Measurements from ENCODE around the gene SLC16A6.
"Not testable (repeated sequence)": the region's sequence is repeated elsewhere in the genome, so short reads cannot be mapped to it uniquely, and the experiment has no call there.

Gene SLC16A6

GRCh38 chr17:68289473-68289872 is 1.5 kb downstream of the SLC16A6 start:
- no peak for DNase-seq

DNA sequence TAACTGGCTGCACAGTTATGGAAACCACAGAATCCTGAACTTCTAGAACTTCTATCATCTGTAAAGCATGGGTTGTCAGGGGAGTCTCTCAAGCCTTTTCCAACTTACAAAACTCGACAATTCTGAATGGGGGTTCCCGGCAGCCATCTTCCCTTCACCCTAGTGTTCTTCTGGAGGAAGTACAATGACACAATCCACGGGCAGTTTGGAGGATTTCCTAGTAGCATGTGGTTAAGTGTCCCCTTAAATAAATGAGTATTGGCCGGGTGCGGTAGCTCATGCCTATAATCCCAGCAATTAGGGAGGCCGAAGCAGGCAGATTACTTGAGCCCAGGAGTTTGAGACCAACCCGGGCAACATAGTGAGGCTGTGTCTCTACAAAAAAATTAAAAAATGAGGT is 2.1 kb downstream of the SLC16A6 start:
- peak; percentile 40 for DNase-seq

DNA sequence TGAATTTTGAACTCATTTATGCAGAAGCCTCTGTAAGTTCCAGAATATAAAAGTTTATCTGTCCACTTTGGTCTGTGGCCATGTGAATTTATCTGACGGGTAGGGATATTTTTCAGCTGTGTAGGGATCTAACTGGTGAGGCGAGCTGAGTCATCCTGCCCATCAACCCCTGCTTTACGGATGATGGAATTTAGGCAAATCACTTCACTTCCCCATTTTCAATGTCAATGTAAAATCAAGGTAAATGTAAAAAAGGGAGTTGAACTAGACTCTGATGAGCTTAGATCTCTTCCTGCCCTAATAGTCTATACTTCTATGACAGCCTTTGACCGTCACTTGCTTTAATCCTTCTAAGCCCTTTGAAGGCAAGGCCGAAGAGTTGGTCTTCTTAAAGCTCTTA is 2.6 kb downstream of the SLC16A6 start:
- DNase-seq, result no peak

- DNase-seq, result not testable (repeated sequence)
These were observed 9.0 kb downstream of the SLC16A6 start for GRCh38 chr17:68281965-68282364.

DNA sequence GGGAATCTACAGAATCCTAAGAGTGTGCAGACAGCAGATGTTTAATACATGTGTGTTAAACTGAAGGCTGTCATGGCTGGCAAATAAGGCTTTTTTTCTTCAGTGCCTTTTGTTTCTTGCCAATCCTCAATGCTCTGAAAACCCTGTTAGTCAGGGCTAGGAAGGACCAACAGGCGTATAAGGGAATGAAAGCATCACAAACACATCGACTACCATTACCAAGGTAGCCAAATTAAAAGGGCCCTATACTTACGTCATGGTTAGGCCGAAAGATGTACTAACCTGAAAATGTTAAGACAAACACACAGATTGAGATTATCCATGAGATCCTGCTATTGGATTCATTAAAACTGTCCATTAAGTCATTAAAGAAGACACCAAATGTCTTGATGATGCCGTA is 13.1 kb downstream of the SLC16A6 start:
- DNase-seq, result no peak

GRCh38 chr17:68276339-68276738 is 14.6 kb downstream of the SLC16A6 start:
- not testable (repeated sequence) for DNase-seq

DNA sequence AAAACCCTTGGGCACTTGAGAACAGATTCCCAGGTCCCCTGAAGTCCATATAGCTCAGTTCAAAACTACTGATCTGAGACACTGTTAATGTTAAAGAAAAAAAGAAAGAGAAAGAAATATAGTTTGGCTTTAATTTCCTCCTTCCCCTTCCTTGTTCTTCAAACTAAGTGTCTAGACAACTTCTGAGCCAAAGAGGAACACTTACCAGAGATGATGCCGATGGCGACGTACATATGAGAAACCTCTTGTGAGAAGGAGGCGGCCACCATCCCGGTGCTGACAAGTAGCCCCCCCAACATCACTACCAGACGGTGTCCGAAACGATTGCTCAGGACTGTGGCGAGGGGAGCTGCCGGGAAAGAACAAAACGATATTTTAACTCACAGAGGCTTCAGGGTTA is 17.2 kb downstream of the SLC16A6 start:
- DNase-seq, result no peak

DNA sequence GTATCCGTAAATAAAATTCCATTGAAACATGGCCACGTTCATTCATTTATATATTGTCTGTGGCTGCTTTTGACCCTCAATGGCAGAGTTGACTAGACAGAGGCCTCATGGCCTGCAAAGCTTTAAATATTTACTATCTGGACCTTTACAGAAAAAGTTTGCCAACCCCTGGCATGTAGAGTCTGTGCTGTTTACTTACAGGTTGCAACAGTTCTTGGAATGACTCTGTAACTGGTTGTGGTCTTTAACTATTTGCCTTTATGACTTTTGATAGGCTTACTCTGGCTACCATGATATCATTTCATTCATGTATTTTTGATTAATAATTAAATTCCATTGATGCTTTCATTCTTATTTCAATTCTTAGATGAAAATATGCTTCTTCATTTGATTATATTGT is 25.1 kb downstream of the SLC16A6 start:
- not testable (repeated sequence) for DNase-seq

GRCh38 chr17:68263101-68263681 is 27.7 kb downstream of the SLC16A6 start:
- peak; percentile 85 for DNase-seq

DNA sequence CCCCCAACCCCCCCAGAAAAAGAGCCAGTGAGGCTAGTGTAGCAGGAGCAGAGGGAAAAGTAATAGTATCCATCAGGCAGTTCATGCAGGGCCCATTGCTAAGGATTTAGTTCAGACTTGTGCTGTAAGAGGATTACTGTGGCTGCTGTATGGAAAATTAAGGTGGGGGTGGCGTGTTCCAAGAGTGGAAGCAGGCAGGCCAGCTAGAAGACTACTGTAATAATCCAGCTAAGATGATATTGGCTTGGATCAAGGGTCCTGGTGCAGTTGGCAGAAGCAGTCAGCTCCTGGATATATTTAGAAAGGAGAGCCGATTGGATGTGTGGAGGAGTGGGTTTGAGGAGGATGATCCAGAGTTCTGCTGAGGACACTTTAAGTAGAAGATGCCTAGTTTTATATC is 28.5 kb downstream of the SLC16A6 start:
- not testable (repeated sequence) for DNase-seq

GRCh38 chr17:68260051-68260762 is 30.7 kb downstream of the SLC16A6 start:
- no peak for DNase-seq

- DNase-seq, result not testable (repeated sequence)
These were observed 31.3 kb downstream of the SLC16A6 start for GRCh38 chr17:68259648-68259951.

- peak; percentile 93 for DNase-seq
These were observed 31.9 kb downstream of the SLC16A6 start for GRCh38 chr17:68258890-68259647.

DNA sequence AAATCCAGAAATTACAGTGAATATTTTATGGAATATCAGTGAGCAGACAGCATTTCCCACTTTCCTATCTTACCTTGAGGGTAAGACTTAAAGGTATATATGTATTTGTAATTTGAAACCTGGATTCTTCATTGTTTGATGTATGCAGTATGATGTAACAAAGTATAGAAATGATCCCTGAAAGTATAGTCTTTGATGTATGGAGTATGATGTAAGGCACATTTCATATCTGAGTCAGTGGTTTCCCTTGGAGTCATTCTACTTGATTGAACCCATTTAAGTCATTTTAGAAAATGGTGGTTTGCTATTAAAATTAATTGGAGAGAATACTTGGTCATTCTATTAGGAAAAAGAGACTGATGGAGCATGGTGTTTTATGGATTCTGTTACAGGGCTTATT is 33.0 kb downstream of the SLC16A6 start:
- DNase-seq, result no peak

DNA sequence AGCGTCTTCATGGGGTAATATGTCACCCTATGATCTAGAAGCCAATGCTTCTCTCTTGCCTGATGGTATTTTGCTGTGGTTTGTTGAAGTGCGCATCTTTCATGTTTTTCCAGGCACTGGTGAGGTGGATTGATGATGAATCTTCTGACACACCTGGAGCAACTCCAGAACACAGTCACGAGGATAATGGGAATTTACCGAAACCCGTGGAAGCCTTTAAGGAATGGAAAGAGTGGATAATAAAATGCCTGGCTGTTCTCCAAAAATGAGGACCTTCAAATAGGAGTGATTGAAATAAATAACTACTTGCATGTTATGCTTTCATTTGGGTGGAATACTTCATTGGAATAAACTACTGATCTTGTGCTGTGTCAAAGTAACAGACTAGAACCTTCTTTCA is 34.2 kb downstream of the SLC16A6 start:
- not testable (repeated sequence) for DNase-seq

- DNase-seq, result peak; percentile 64
These were observed 35.0 kb downstream of the SLC16A6 start for GRCh38 chr17:68255731-68256538.

- no peak for DNase-seq
These were observed 35.8 kb downstream of the SLC16A6 start for GRCh38 chr17:68255151-68255550.

DNA sequence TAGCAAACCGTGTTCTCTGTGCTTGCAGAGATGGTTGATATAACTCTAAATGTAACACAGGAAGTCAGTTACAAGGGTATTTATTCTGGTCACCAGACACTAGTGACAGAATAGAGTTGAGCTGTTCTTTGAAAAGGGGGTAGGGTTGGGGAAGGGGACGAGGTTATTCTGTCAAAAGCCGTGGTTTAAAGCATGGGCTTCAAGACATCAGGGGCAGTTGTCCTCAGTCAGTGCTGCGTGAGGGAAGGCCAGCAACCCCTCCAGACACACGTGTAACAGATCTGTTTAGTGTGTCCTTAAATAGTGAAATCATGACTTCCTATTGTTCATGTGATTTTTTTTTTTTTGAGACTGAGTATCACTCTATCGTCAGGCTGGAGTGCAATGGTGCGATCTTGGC is 37.5 kb downstream of the SLC16A6 start:
- peak; percentile 56 for DNase-seq

GRCh38 chr17:68249354-68249765 is 41.6 kb downstream of the SLC16A6 start:
- DNase-seq, result peak; percentile 70

DNA sequence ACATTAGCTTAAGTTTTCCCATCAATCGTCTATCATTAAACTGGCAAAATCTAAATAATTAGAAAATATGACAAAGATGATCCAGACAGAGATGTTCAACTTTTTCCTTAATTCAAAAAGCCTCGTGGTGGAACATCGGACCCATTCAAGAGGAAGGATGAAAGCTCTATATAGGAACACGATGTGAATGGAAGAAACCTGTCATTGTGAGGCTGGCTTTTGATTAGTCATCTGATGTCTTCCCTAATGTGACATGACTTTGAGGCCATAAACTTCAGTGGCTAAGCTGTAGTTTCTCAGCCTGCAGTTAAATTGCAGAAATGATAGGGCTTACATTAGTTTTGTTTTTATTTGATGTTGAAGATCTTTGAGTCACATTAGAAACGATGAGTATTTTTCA is 42.0 kb downstream of the SLC16A6 start:
- peak; percentile 46 for DNase-seq

GRCh38 chr17:68248199-68248825 is 42.6 kb downstream of the SLC16A6 start:
- DNase-seq, result no peak

GRCh38 chr17:68247445-68248198 is 43.3 kb downstream of the SLC16A6 start, which contains the start of gene AMZ2:
Gene AMZ2 (plus strand): TSS chr17:68248043. CDS start chr17:68250188, 2,145 bp downstream.
- peak; percentile 97 for DNase-seq

Measured in CD4-positive, alpha-beta T cell treated with Interleukin-10 for 1 hour (primary cell).